A673 (cell line): Measurements from ENCODE around the gene LRP1B. TPM values are rescaled to one million over a fixed set of nuclear protein-coding genes. Genes with fewer than 3 reads are reported as not detected.

Experiments
- BruUV-seq: library from RNA; stranded (reverse); fragments of 400-500 nt; replicated peaks from 2 replicates; lab custom pipeline; 2021; lab: Mats Ljungman, UMichigan
- CTCF ChIA-PET: fragments of 300-600 bp; sonication (Branson Sonifier 250); formaldehyde crosslinking; loops from one replicate; lab custom pipeline; 2022; ENCODE audit warnings: antibody characterized with exemption; lab: Charles Lee
- POLR2A ChIA-PET: fragments of 300-600 bp; sonication (Branson Sonifier 250); formaldehyde crosslinking; loops from one replicate; lab custom pipeline; 2022; ENCODE audit warnings: antibody characterized with exemption; ENCODE audit not compliant: low non-redundant PET; lab: Charles Lee
- DNase-seq: peaks from one replicate; pipeline ENCODE4 v3.0.0-alpha.2; 2015; ENCODE audit warnings: low spot score
- H3K27ac ChIP-seq: fragments of 200-600 bp; sonication (generic); 2 replicates; pipeline ENCODE4 v1.5.1; 2016; ENCODE audit warnings: mixed run types, low read depth, mild to moderate bottlenecking, mixed read lengths, antibody characterized with exemption, low read length; ENCODE audit not compliant: poor library complexity, severe bottlenecking
- H3K27me3 ChIP-seq: fragments of 200-600 bp; sonication (generic); replicated peaks from 2 replicates; pipeline ENCODE4 v1.6.1; 2017; ENCODE audit warnings: mixed run types, low read depth, mild to moderate bottlenecking, mixed read lengths, antibody characterized with exemption, low read length; ENCODE audit not compliant: insufficient read depth, poor library complexity
- H3K36me3 ChIP-seq: fragments of 200-600 bp; sonication (generic); 2 replicates; pipeline ENCODE4 v1.6.1; 2016; ENCODE audit warnings: mixed run types, mild to moderate bottlenecking, mixed read lengths, antibody characterized with exemption, low read length; ENCODE audit not compliant: insufficient read depth, poor library complexity, severe bottlenecking
- H3K4me1 ChIP-seq: fragments of 200-600 bp; sonication (generic); 2 replicates; pipeline ENCODE4 v1.6.1; 2017; ENCODE audit warnings: mixed run types, mild to moderate bottlenecking, mixed read lengths, antibody characterized with exemption, low read length; ENCODE audit not compliant: insufficient read depth, poor library complexity, severe bottlenecking
- H3K4me3 ChIP-seq: fragments of 200-600 bp; sonication (generic); 2 replicates; pipeline ENCODE4 v1.5.1; 2016; ENCODE audit warnings: low read depth, mixed run types, mild to moderate bottlenecking, mixed read lengths, low read length; ENCODE audit not compliant: poor library complexity, severe bottlenecking
- H3K9me3 ChIP-seq: fragments of 200-600 bp; sonication (generic); 2 replicates; pipeline ENCODE4 v1.6.1; 2016; ENCODE audit warnings: mixed run types, low read depth, mild to moderate bottlenecking, mixed read lengths, antibody characterized with exemption, low read length; ENCODE audit not compliant: poor library complexity, severe bottlenecking
- EZH2 ChIP-seq: fragments of 200-600 bp; sonication (generic); IDR thresholded peaks from 2 replicates; pipeline ENCODE4 v1.6.1; 2017; ENCODE audit warnings: borderline replicate concordance, low read depth, mild to moderate bottlenecking, mixed read lengths, antibody characterized with exemption, low read length; ENCODE audit not compliant: poor library complexity, severe bottlenecking
- intact Hi-C: fragments of 100-400 bp; cut with micrococcal nuclease; formaldehyde crosslinking; loops from one replicate; pipeline ENCODE4 v1.10.0; 2022; ENCODE audit not compliant: unreplicated experiment
- total RNA-seq: library from RNA; stranded (reverse); gene quantifications from 2 replicates; pipeline ENCODE4 v1.2.3, GENCODE V29; 2021
- TF ChIP-seq, protein P1 (sequence below): fragments of 300-800, 200-600 bp; sonication (generic); conservative IDR thresholded peaks from 2 replicates; pipeline ENCODE4 v1.5.1; 2017; ENCODE audit warnings: low read depth, mild to moderate bottlenecking, antibody characterized with exemption, low read length, moderate library complexity, mixed read lengths

LRP1B gene
- total RNA-seq, 1 experiment from 2014 or later = 9.9 TPM

DNA sequence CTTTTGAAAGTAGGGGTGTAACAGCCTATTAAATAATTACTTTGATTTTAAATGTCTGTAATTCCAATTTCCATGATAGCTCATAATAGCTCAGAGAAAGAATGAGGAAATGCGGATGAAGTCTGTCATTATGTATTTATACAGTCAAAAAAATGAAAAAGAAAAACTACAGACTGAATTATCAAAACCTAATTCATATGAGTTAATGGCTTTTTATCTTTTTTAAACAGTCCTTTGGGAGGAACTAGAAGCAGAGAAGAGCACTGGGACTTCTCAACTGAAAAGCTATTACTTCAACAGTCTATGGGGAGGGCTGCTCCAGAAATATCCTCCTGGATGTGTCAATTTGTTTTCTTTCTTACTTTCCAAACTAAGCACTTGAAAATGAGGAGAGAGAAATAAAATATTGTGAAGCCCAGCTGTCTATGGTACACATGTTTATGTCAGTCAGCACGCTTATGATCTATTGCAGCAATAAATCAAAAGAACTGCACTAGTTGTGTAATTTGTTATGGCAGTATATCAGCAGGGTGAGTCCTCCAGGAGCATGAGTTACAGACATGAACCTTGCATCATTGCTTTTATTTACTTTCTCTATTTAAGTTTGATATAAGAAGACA, 1550.2 kb downstream of the LRP1B start:
- intact Hi-C loops = no loop called here
- POLR2A ChIA-PET = interaction anchor here (0.6 kb wide), 1 partner anchor 611 kb away, joined by 3 read pairs; no protein-coding TSS in a partner anchor
- H3K9me3 ChIP-seq = no peaks in the 10 kb centered on the region
- CTCF ChIA-PET = no interaction called here
- no peak for TF ChIP-seq EZH2
- TF ChIP-seq, protein P1, sequence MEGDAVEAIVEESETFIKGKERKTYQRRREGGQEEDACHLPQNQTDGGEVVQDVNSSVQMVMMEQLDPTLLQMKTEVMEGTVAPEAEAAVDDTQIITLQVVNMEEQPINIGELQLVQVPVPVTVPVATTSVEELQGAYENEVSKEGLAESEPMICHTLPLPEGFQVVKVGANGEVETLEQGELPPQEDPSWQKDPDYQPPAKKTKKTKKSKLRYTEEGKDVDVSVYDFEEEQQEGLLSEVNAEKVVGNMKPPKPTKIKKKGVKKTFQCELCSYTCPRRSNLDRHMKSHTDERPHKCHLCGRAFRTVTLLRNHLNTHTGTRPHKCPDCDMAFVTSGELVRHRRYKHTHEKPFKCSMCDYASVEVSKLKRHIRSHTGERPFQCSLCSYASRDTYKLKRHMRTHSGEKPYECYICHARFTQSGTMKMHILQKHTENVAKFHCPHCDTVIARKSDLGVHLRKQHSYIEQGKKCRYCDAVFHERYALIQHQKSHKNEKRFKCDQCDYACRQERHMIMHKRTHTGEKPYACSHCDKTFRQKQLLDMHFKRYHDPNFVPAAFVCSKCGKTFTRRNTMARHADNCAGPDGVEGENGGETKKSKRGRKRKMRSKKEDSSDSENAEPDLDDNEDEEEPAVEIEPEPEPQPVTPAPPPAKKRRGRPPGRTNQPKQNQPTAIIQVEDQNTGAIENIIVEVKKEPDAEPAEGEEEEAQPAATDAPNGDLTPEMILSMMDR = no peak
- no peak overlapping the region for H3K4me3 ChIP-seq
- H3K27me3 ChIP-seq = no peaks in the 10 kb centered on the region
- no peaks in the 10 kb centered on the region for H3K36me3 ChIP-seq
- no peak for DNase-seq
- no peak overlapping the region for H3K27ac ChIP-seq
- no TSS peak for BruUV-seq
- peaks cover 6% of the 10 kb centered on the region for H3K4me1 ChIP-seq

DNA sequence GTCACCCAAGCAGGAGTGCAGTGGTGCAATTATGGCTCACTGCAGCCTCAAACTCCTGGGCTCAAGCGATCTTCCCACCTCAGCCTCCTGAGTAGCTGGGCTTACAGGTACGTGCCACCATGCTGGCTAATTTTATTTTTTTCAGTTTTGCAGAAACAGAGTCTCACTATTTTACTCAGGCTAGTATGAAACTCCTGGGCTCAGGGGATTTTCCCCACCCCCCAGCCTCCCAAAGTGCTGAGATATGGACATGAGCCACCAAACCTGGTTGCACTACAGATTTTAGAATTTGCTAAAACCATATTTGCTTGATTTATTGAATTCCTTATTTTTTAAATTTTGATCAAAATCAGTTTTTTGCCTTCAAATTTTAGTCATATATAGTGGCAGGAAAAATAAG, 1553.4 kb downstream of the LRP1B start:
- ChIA-PET POLR2A (no interaction called here), CTCF (no interaction called here)
- Histone ChIP-seq H3K36me3 (no peaks in the 10 kb centered on the region), H3K4me1 (peaks cover 6% of the 10 kb centered on the region), H3K27ac (no peak overlapping the region), H3K4me3 (no peak overlapping the region), H3K27me3 (no peaks in the 10 kb centered on the region), H3K9me3 (no peaks in the 10 kb centered on the region)
- BruUV-seq = no TSS peak
- no peak for DNase-seq
- intact Hi-C loops = no loop called here
- TF ChIP-seq, protein P1 = no peak
- no peak for TF ChIP-seq EZH2

DNA sequence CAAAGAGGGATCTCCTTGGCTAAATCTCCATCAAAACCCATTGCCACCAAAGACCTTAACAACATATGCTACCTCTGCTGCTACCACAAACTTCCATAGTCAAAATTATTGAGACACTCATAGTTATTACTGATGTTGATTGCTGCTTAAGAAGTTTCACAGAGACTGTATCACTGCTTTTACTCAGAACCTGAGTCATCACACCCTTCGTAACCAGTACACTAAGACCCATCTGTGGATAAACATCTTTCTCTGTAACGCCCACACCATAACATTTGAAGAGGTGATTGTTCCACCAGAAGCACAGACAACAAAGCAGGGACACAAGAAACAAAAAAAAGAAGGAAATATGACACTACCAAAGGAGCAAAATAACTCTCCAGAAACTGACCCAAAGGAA, 1563.1 kb downstream of the LRP1B start:
- DNase-seq = no peak
- no peak overlapping the region for H3K27ac ChIP-seq
- H3K4me1 ChIP-seq = no peaks in the 10 kb centered on the region
- ChIA-PET POLR2A (no interaction called here), CTCF (no interaction called here)
- TF ChIP-seq EZH2 = no peak
- TF ChIP-seq, protein P1 = no peak
- no peaks in the 10 kb centered on the region for H3K9me3 ChIP-seq
- no peaks in the 10 kb centered on the region for H3K27me3 ChIP-seq
- no TSS peak for BruUV-seq
- H3K4me3 ChIP-seq = no peak overlapping the region
- no peaks in the 10 kb centered on the region for H3K36me3 ChIP-seq
- intact Hi-C loops = no loop called here
